Measurements from ENCODE around the gene CIRBP.

GRCh38 chr19:1235625-1236538, 33.2 kb upstream of the CIRBP start:
- TF ChIP-seq EZH2 (IDR thresholded peaks at IDR 0.05; ENCODE audit: low read length, missing control alignments), result no peak
- no peak for TF ChIP-seq CTCF (conservative IDR thresholded peaks at IDR 0.05 in 1 of 2, IDR thresholded peaks at IDR 0.05 in 1 of 2; ENCODE audit: low read depth in 1 of 2, low read length in 2 of 2)
